Vagina (tissue), 2 donors: ENCODE data around the gene WDR89.

Experiments
- CTCF ChIP-seq, 3 experiments: fragments of 450-650 bp in 2 of 3; fragments of 200-600 bp in 1 of 3; sonication (generic) in 1 of 3; IDR thresholded peaks; one replicate each; pipeline ENCODE4 v1.5.1; 2017 to 2019; ENCODE audit warnings: antibody characterized with exemption in 3 of 3, mild to moderate bottlenecking in 2 of 3, moderate library complexity in 2 of 3
- POLR2A ChIP-seq, 2 donors: fragments of 450-650 bp; IDR thresholded peaks; one replicate each; pipeline ENCODE4 v1.6.1; 2017; ENCODE audit warnings: antibody characterized with exemption in 2 of 2, mild to moderate bottlenecking in 2 of 2, moderate library complexity in 2 of 2
- POLR2AphosphoS5 ChIP-seq, 2 donors: sonication (generic); formaldehyde crosslinking; IDR thresholded peaks; one replicate each; pipeline ENCODE4 v1.9.0; 2017; ENCODE audit warnings: antibody characterized with exemption in 2 of 2, mild to moderate bottlenecking in 2 of 2, low read depth in 1 of 2; ENCODE audit not compliant: insufficient read depth in 1 of 2

- TF ChIP-seq CTCF (IDR thresholded peaks at IDR 0.05) (no peak), POLR2AphosphoS5 (IDR thresholded peaks at IDR 0.05; ENCODE audit: insufficient read depth in 1 of 2, low read depth in 1 of 2) (no peak), POLR2A (IDR thresholded peaks at IDR 0.05) (no peak)
These were observed 30.6 kb downstream of the WDR89 start for GRCh38 chr14:63611078-63611477.
